GM18517 (cell line): ENCODE data around the gene MAGEA3.
A peak's percentile ranks its signal among the peaks of the same experiment; 100 is the strongest.
"Not testable (repeated sequence)": the region's sequence is repeated elsewhere in the genome, so short reads cannot be mapped to it uniquely, and the experiment has no call there.

ENCODE experiments used
- ATAC-seq: cut with Tn5 transposase; IDR thresholded peaks from one replicate; pipeline ENCODE4 v1.9.1; 2021; ENCODE audit warnings: mild to moderate bottlenecking, moderate library complexity; ENCODE audit not compliant: unreplicated experiment

Gene MAGEA3

GRCh38 chrX:152697952-152698931, at the start of gene MAGEA3:
Gene MAGEA3, plus strand, starts transcription at chrX:152698794. Its CDS starts 2,039 bp downstream, at chrX:152700833.
- not testable (repeated sequence) for ATAC-seq

GRCh38 chrX:152652060-152652459, 46.5 kb upstream of the MAGEA3 start:
- no peak for ATAC-seq

GRCh38 chrX:152652467-152652866, 46.1 kb upstream of the MAGEA3 start:
- no peak for ATAC-seq

GRCh38 chrX:152656087-152656486, 42.5 kb upstream of the MAGEA3 start:
- ATAC-seq = no peak

GRCh38 chrX:152656890-152657289, 41.7 kb upstream of the MAGEA3 start:
- ATAC-seq = no peak

GRCh38 chrX:152658302-152658701, 40.3 kb upstream of the MAGEA3 start:
- ATAC-seq = no peak

- ATAC-seq = no peak
Observed at GRCh38 chrX:152663086-152663485, 35.5 kb upstream of the MAGEA3 start.

- ATAC-seq = no peak
Observed at GRCh38 chrX:152674135-152674534, 24.5 kb upstream of the MAGEA3 start.

GRCh38 chrX:152674652-152675051, 23.9 kb upstream of the MAGEA3 start:
- not testable (repeated sequence) for ATAC-seq

GRCh38 chrX:152681012-152681411, 17.6 kb upstream of the MAGEA3 start:
- peak; percentile 85 for ATAC-seq

GRCh38 chrX:152700390-152700789, 1.8 kb downstream of the MAGEA3 start:
- not testable (repeated sequence) for ATAC-seq

GRCh38 chrX:152706500-152706899, 7.9 kb downstream of the MAGEA3 start:
- ATAC-seq = not testable (repeated sequence)

GRCh38 chrX:152709173-152709572, 10.6 kb downstream of the MAGEA3 start, which contains the start of gene CSAG2:
Gene CSAG2, minus strand, starts transcription at chrX:152709273. Its CDS starts 161 bp downstream, at chrX:152709112.
- ATAC-seq = not testable (repeated sequence)

GRCh38 chrX:152713195-152713594, 14.6 kb downstream of the MAGEA3 start:
- ATAC-seq = not testable (repeated sequence)

- not testable (repeated sequence) for ATAC-seq
Observed at GRCh38 chrX:152713815-152714787, 15.5 kb downstream of the MAGEA3 start, which contains the start of gene MAGEA2B. Gene MAGEA2B, plus strand, starts transcription at chrX:152714628. Its CDS starts 2,479 bp downstream, at chrX:152717107.

GRCh38 chrX:152725409-152725808, 26.8 kb downstream of the MAGEA3 start:
- ATAC-seq = no peak

- no peak for ATAC-seq
Observed at GRCh38 chrX:152733261-152733975, 34.8 kb downstream of the MAGEA3 start, which contains the start of the genes CSAG1 and MAGEA12. Gene CSAG1, minus strand, starts transcription at chrX:152733721. Its CDS starts 1,261 bp downstream, at chrX:152732460. Gene MAGEA12, plus strand, starts transcription at chrX:152733757. Its CDS starts 2,405 bp downstream, at chrX:152736162.

GRCh38 chrX:152734143-152734858, 35.7 kb downstream of the MAGEA3 start:
- ATAC-seq = not testable (repeated sequence)

GRCh38 chrX:152735101-152735500, 36.5 kb downstream of the MAGEA3 start:
- ATAC-seq = no peak
